Urothelium cell line (cell line): ENCODE data around the gene IFNG-AS1.

Experiments
- DNase-seq: peaks from one replicate; pipeline ENCODE4 v3.0.0; 2011; ENCODE audit warnings: low spot score, mixed read lengths
- FAIRE-seq: peaks from 2 replicates; lab custom pipeline; 2011; peaks lifted over from hg19 to GRCh38; lab: Jason Lieb, UNC

The IFNG-AS1 gene

DNA sequence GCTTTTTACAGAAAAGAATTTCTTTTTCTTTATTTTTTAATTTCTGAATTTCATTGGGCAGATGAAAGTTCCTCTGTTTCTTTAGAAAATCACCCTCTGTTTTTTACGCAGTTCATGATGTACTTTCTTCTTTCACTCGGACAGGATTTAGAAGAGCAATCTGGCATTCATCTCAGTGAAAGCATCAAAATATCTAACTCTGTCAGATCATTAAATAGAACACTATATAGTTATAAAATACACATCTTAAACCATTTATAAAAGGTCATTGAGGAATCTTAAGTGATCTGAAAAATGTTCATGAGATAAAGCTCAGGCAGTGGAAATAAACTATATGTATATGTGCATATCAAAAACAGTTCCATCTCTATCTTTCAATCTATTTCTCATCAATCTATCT, 3.9 kb downstream of the IFNG-AS1 start:
- no peak for FAIRE-seq
- no peak for DNase-seq

DNA sequence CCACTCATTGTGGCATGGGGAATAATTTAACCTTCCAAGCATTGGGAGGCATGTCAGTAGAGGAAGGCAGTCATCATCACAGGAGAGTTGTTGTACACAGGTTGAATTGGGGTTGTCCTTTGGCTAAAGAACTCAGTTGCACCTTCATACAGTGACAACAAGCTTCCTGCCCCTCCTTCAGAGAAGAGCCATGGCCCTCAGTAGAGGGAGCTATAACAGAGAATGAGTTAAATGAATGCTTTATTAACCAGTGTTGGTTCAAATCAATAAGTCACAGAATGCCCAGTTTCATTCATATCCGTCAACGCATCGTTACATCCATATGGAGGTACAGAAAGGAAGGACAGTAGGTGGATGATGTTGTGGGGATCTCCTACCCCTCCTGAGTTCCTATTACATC, 4.8 kb downstream of the IFNG-AS1 start:
- FAIRE-seq = no peak
- no peak for DNase-seq

- FAIRE-seq = no peak
- DNase-seq = no peak
Observed at GRCh38 chr12:67996347-67996746, 7.1 kb downstream of the IFNG-AS1 start.

- DNase-seq (no peak), FAIRE-seq (no peak)
Observed at GRCh38 chr12:67998379-67998778, 9.1 kb downstream of the IFNG-AS1 start.

- DNase-seq (no peak), FAIRE-seq (no peak)
Observed at GRCh38 chr12:67999244-67999643, 10.0 kb downstream of the IFNG-AS1 start.

- DNase-seq (peak; percentile 20), FAIRE-seq (no peak)
Observed at GRCh38 chr12:68001486-68002466, 12.5 kb downstream of the IFNG-AS1 start.

GRCh38 chr12:68003777-68004176, 14.5 kb downstream of the IFNG-AS1 start:
- no peak for FAIRE-seq

DNA sequence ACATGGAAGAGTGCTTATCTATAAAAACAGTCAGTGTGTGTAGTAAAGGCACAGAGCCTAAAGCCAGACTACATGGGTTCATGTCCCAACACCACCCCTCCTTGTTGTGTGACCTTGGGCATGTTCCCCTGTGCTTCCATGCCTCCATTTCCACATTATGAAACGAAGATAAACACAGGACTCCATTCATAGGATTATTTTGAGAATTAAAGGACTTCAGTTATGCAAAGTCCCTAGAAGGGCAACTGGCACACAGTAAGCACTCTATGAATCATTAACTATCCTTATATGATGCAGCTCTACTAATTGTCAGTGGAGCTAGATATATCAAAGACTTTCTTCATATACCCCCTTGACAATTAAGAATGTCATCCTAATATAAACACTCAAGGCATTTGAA, 17.8 kb downstream of the IFNG-AS1 start:
- no peak for FAIRE-seq

More at GRCh38 chr12:68003777-68004176, 14.5 kb downstream of the IFNG-AS1 start:
- no peak for DNase-seq

DNA sequence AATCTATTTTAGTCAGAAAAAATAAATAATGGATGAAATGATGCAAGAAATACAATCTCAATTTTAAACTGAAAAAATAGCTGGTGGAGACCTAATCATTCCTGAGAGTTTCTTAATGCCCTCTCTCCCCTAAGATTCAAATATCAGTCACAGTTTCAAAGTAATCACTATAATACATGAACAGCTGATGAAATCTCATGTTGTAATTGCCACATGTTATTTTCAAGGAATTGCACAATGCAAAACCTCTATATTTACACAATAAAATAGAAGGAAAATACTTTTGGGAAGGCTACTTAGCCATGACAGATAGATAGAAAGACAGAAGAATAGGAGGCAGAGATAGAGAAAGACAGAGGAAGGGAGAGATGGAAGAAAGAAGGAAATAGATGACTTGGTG, 18.2 kb downstream of the IFNG-AS1 start:
- DNase-seq (no peak), FAIRE-seq (no peak)

More for the DNA sequence above, 17.8 kb downstream of the IFNG-AS1 start:
- DNase-seq = no peak

GRCh38 chr12:68011206-68011881, 22.1 kb downstream of the IFNG-AS1 start:
- FAIRE-seq = no peak
- DNase-seq = no peak

- DNase-seq (no peak), FAIRE-seq (no peak)
Observed at GRCh38 chr12:68011882-68012207, 22.6 kb downstream of the IFNG-AS1 start.

- FAIRE-seq (no peak), DNase-seq (no peak)
Observed at GRCh38 chr12:68012712-68013111, 23.5 kb downstream of the IFNG-AS1 start.

DNA sequence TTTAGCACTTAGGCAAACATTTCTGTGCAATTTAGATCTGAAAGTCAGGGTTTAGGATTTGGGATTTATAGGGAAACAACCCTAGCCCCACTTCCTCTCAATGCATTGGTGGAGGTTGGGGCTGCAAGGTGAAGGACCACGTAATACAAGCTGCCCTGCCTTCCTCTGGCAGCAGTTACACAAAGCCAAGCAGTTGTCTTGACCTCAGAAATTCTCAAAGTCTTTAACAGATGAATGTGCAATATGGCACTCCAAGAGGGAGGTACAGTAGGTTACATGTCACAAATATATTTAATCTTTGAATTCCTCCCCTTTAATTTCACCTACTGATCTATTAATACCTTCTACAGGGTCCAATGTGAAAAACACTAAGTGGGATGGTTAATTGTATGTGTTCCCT, 23.9 kb downstream of the IFNG-AS1 start:
- DNase-seq (no peak), FAIRE-seq (no peak)

DNA sequence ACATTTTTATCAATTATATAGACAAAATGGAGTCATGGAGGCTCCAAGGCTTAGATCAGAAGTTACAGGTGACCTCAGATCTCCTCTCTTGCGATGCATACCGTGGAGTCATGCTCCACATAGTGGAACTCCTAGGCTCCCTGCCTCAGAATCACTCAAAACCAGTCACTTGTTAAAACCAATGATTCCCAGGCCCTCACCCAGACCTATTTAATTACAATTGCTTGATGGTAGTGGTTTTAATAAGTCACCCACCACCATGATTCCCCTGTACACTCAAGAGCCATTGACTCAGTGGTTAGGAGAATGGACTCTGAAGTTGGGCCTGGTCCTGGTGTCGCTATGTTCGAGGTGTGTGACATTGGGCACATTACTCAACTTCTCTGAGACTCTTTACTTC, 26.9 kb downstream of the IFNG-AS1 start:
- FAIRE-seq (no peak), DNase-seq (no peak)

GRCh38 chr12:68018315-68018714, 29.1 kb downstream of the IFNG-AS1 start:
- FAIRE-seq = no peak
- DNase-seq = no peak

DNA sequence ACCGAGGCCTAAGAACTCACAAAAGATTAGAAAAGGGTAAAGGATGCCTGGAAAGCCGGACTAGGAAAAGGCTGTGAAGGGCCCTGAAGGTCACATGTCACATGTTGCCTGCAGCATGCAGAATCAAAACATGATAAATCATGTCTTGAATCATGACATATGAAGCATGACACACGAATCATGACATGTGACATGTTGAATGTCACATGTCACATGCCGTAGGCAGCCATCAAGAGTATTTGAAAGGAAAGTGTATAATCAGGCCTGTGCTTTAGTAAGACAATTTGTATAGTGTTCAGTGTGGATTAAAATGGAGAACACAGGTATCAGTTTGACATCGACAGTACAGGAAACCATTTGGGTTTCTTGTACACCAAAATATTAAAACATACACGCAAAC, 30.8 kb downstream of the IFNG-AS1 start:
- FAIRE-seq = no peak
- no peak for DNase-seq

DNA sequence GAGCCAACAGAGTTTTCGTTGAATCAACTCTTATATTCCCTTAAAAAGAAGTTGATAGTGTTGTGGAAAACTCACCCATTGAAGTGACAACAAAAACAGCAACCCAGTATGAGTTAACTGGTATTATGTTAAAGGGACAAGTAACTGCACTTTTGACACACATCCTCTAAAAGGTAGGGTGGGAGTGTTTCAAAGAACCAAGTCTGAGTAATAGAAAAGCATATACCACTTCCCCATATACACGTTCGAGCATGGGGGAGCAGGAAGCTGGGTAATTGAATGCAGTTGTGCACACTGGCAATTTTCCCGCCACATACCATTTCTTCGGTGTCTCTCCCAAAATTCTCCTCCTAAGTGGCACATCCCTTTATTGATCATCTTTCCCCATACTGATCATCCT, 31.5 kb downstream of the IFNG-AS1 start:
- no peak for DNase-seq
- no peak for FAIRE-seq

GRCh38 chr12:68028647-68029046, 39.4 kb downstream of the IFNG-AS1 start:
- no peak for DNase-seq
- no peak for FAIRE-seq

GRCh38 chr12:68030248-68030647, 41.0 kb downstream of the IFNG-AS1 start:
- no peak for DNase-seq
- FAIRE-seq = no peak

GRCh38 chr12:68031174-68031573, 41.9 kb downstream of the IFNG-AS1 start:
- no peak for FAIRE-seq
- no peak for DNase-seq

GRCh38 chr12:68031881-68032739, 42.9 kb downstream of the IFNG-AS1 start:
- DNase-seq (no peak), FAIRE-seq (no peak)
